ENCODE results near the gene POLE2. TPM values are rescaled to one million over a fixed set of nuclear protein-coding genes. Genes with fewer than 3 reads are reported as not detected.
A peak's percentile ranks its signal among the peaks of the same experiment; 100 is the strongest.

Gene POLE2
- total RNA-seq, 4 donors from 2014 or later = 5.7 to 9.2 TPM; not detected in 2

DNA sequence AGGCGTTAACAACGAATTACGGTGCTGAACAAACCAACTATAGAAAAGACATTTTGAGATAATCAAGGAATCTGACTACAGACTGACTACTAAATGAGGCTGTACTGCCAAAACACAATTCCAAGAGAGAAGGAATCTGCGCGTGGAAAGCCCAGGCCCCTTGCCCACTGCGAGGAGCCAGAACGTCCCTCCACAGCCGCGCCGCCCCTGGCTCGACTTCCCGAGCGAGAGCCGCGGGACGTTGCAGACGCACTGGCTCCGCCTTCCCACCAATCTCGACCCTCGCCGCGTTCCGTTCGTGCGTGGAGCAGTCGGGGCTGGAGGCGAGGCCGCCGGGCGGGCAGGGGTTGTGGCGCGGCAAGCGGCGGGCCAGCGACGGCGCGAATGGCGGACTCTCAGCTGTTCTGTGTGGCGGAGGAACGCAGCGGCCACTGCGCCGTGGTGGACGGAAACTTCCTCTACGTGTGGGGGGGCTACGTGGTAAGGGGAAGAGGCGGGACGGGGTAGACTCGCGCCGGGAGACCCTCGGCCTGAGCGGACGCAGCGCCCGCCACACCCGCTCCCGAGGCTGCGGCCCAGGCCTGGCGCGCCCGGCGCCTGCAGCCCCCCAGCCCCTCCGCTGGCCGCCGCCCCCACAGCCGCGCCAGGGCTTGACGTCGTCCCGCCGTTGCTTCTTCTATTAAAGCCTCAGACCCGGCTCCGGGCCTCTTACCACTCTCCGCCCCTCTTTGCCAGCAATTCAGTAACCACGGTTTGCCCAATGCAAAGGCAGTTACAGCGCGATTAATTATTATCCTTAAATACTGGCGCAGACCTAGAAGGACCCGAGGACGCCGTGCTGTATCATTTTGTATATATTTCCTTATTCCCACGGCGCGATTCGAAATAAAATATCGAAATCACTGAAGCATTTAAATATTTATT lies 5.1 kb upstream of the POLE2 start, which contains the start of gene KLHDC1:
KLHDC1 (plus strand) TSS at position 310 of the 924 bp plus-strand sequence; CDS start at position 385, 75 bp downstream.
- in situ Hi-C loops (cut with MboI; ENCODE audit: low pct_ligation_motif_present in 1 of 4, low pct_unique_long_range_greater_than_20kb in 1 of 4, low sequenced_read_pairs in 3 of 4) (no loop called here), intact Hi-C loops (cut with DNase I; ENCODE audit: low total_unique reads) (no loop called here)
- WGBS, 2 donors (ENCODE audit: low coverage in 1 of 2) = 1% methylated on average over 14 to 53 of the region's 88 CpGs
- peak; percentile 89 for DNase-seq
- H3K9me3 ChIP-seq = no peaks in the 10 kb centered on the region
- peak within 1 kb of the TSS; percentile 91 to 99 (median 95) for H3K27ac ChIP-seq
- H3K4me1 ChIP-seq = peaks cover 0 to 26% (median 9%) of the 10 kb centered on the region in 4 donors
- TF ChIP-seq EP300 (IDR thresholded peaks at IDR 0.05; ENCODE audit: low read depth) (no peak), POLR2A (IDR thresholded peaks at IDR 0.05) (peak; percentile 95), POLR2AphosphoS5 (IDR thresholded peaks at IDR 0.05) (peak; percentile 97 to 99 (median 99))
- TF ChIP-seq, protein P1, sequence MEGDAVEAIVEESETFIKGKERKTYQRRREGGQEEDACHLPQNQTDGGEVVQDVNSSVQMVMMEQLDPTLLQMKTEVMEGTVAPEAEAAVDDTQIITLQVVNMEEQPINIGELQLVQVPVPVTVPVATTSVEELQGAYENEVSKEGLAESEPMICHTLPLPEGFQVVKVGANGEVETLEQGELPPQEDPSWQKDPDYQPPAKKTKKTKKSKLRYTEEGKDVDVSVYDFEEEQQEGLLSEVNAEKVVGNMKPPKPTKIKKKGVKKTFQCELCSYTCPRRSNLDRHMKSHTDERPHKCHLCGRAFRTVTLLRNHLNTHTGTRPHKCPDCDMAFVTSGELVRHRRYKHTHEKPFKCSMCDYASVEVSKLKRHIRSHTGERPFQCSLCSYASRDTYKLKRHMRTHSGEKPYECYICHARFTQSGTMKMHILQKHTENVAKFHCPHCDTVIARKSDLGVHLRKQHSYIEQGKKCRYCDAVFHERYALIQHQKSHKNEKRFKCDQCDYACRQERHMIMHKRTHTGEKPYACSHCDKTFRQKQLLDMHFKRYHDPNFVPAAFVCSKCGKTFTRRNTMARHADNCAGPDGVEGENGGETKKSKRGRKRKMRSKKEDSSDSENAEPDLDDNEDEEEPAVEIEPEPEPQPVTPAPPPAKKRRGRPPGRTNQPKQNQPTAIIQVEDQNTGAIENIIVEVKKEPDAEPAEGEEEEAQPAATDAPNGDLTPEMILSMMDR (IDR thresholded peaks at IDR 0.05) = no peak
- peak within 1 kb of the TSS; percentile 33 to 95 (median 73) for H3K4me3 ChIP-seq
- H3K27me3 ChIP-seq = no peaks in the 10 kb centered on the region
- H3K36me3 ChIP-seq = no peaks in the 10 kb centered on the region

DNA sequence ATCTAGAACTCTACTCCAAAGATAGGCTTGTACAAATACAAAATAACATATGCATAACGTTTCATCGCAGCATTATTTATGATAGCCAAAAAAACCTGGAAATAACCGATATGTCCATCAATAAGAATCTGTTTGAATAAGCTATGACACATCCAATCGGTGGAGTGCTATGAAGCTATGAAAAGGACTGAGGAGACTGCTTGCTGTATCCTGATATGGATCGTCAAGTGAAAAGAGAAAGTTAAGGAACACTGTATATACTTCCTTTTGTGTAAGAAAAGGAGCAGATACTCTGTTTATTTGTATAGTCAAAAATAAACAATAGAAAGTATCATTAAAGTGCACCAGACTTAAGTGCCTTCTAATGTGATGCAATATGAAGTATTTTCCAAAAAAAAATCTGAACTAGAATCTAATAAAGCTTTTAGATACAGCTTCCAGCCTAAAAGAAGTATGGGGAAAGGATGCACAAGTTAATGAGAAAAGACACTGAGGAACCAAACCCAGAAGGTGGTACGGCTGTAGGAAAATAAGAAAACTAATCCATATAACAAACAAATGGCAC lies 4.3 kb upstream of the POLE2 start:
- no peaks in the 10 kb centered on the region for H3K27me3 ChIP-seq
- H3K27ac ChIP-seq = peak overlapping the region; percentile 91 to 99 (median 95)
- intact Hi-C loops (cut with DNase I; ENCODE audit: low total_unique reads) (no loop called here), in situ Hi-C loops (cut with MboI; ENCODE audit: low pct_ligation_motif_present in 1 of 4, low pct_unique_long_range_greater_than_20kb in 1 of 4, low sequenced_read_pairs in 3 of 4) (no loop called here)
- H3K9me3 ChIP-seq = no peaks in the 10 kb centered on the region
- H3K4me1 ChIP-seq = peaks cover 0 to 30% (median 11%) of the 10 kb centered on the region in 4 donors
- TF ChIP-seq EP300 (IDR thresholded peaks at IDR 0.05; ENCODE audit: low read depth) (no peak), POLR2AphosphoS5 (IDR thresholded peaks at IDR 0.05) (no peak), POLR2A (IDR thresholded peaks at IDR 0.05) (no peak)
- TF ChIP-seq, protein P1 (IDR thresholded peaks at IDR 0.05) = no peak
- no peaks in the 10 kb centered on the region for H3K36me3 ChIP-seq
- WGBS, 2 donors (ENCODE audit: low coverage in 1 of 2) = 55 to 57% methylated on average over 6 of the region's 6 CpGs
- no peak for DNase-seq
- H3K4me3 ChIP-seq = peak overlapping the region in 3 of 4 donors; percentile 70 to 95 (median 76)

DNA sequence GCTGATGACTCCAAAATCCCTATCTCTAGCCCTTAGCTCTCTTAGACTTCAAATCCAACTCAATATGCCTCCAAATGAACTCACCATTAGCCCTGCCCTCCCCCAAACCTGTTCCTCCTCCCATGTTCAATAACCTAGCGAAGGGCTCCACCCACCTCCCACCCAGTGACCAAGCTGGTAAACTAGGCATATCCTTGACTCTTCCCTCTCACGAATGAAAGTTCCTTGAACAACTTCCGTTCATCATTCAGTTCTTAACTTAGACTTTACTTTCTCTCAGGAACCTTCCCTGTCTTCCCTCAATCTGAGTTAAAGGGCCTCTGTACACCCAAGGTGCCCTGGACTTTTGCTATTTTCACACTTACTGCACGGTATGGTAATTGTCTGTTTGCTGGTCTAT lies 3.0 kb upstream of the POLE2 start:
- no peak overlapping the region for H3K4me3 ChIP-seq
- H3K4me1 ChIP-seq = peaks cover 0 to 35% (median 12%) of the 10 kb centered on the region in 4 donors
- H3K36me3 ChIP-seq = no peaks in the 10 kb centered on the region
- no peaks in the 10 kb centered on the region for H3K9me3 ChIP-seq
- TF ChIP-seq POLR2A (IDR thresholded peaks at IDR 0.05) = no peak
- intact Hi-C loops (cut with DNase I; ENCODE audit: low total_unique reads) (no loop called here), in situ Hi-C loops (cut with MboI; ENCODE audit: low pct_ligation_motif_present in 1 of 4, low pct_unique_long_range_greater_than_20kb in 1 of 4, low sequenced_read_pairs in 3 of 4) (no loop called here)
- 56 to 75% methylated on average over 4 of the region's 4 CpGs for WGBS, 2 donors (ENCODE audit: low coverage in 1 of 2)
- no peaks in the 10 kb centered on the region for H3K27me3 ChIP-seq
- no peak for DNase-seq
- no peak overlapping the region for H3K27ac ChIP-seq

DNA sequence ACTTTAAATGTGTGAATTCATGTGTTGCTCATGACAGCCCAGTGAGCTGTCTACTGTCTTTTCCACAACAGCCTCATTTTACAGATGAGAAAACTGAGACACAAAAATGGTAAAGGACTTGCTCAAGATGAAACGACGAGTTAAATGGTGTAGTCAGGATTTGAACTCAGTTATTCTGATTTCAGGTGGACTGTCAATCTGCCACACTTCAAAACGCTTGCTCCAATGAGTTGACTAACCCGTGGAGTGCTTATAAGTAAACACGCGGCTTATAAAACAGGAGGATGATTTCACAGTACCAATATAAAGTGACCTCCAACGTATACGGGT lies 652 bp upstream of the POLE2 start:
- TF ChIP-seq POLR2AphosphoS5 (IDR thresholded peaks at IDR 0.05) (no peak), POLR2A (IDR thresholded peaks at IDR 0.05) (no peak), EP300 (IDR thresholded peaks at IDR 0.05; ENCODE audit: low read depth) (no peak)
- TF ChIP-seq, protein P1 (IDR thresholded peaks at IDR 0.05) = no peak
- Histone ChIP-seq H3K9me3 (no peaks in the 10 kb centered on the region), H3K27ac (peak overlapping the region; percentile 79 to 81 (median 80)), H3K27me3 (no peaks in the 10 kb centered on the region), H3K36me3 (no peaks in the 10 kb centered on the region), H3K4me1 (peaks cover 0 to 25% (median 5%) of the 10 kb centered on the region in 4 donors), H3K4me3 (peak overlapping the region in 1 of 4 donors; percentile 79)
- no peak for DNase-seq
- in situ Hi-C loops (cut with MboI; ENCODE audit: low pct_ligation_motif_present in 1 of 4, low pct_unique_long_range_greater_than_20kb in 1 of 4, low sequenced_read_pairs in 3 of 4) = no loop called here
- 90 to 91% methylated on average over 8 of the region's 8 CpGs for WGBS, 2 donors (ENCODE audit: low coverage in 1 of 2)
- intact Hi-C loops (cut with DNase I; ENCODE audit: low total_unique reads) = no loop called here
